HUES6 (cell line): Measurements from ENCODE around the gene GABBR2.
"Not testable (repeated sequence)": the region's sequence is repeated elsewhere in the genome, so short reads cannot be mapped to it uniquely, and the experiment has no call there.

Source experiments
- H3K27ac ChIP-seq: 2 replicates; pipeline ENCODE4 v1.7.0; 2013; ENCODE audit warnings: low read depth, mild to moderate bottlenecking, low read length, inconsistent platforms
- H3K27me3 ChIP-seq: 2 replicates; pipeline ENCODE4 v1.6.1; 2013; ENCODE audit warnings: low read length; ENCODE audit not compliant: control insufficient read depth, insufficient read depth
- H3K36me3 ChIP-seq: 2 replicates; pipeline ENCODE4 v1.6.1; 2013; ENCODE audit warnings: low read length; ENCODE audit not compliant: control insufficient read depth, insufficient read depth
- H3K4me1 ChIP-seq: 2 replicates; pipeline ENCODE4 v1.6.1; 2013; ENCODE audit warnings: low read length; ENCODE audit not compliant: control insufficient read depth, insufficient read depth
- H3K4me3 ChIP-seq: 2 replicates; pipeline ENCODE4 v1.5.1; 2013; ENCODE audit warnings: low read depth, low read length
- H3K9ac ChIP-seq: one replicate; pipeline ENCODE4 v1.6.1; 2013; ENCODE audit warnings: mild to moderate bottlenecking, low read length
- H3K9me3 ChIP-seq: 2 replicates; pipeline ENCODE4 v1.6.1; 2013; ENCODE audit warnings: low read depth, low read length; ENCODE audit not compliant: control insufficient read depth, insufficient read depth

GABBR2 gene

DNA sequence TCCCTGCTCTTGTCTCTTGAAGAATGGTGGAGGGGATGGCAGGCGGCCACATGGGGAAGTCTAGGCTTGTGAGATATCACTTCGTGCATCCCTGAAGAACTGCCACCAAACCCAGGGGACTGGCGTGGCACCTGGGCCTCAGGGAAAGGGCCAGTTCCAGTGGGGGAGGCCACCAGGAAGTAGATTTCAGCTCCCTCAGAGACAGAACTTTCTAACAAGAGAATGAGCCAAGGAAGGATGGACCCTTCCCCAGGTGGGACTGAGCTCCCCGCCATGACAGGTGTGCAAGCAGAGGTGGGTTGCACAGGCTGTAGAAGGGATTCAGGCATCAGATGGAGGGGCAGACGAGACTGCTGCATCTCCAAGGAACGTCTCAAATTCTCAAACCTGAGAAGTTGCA lies 193.9 kb downstream of the GABBR2 start:
- no peaks in the 10 kb centered on the region; the same call in 1 of the 2 replicates for H3K27me3 ChIP-seq
- H3K36me3 ChIP-seq: no peaks in the 10 kb centered on the region
- no peak overlapping the region for H3K4me3 ChIP-seq
- H3K27ac ChIP-seq: no peak overlapping the region
- H3K9me3 ChIP-seq: no peaks in the 10 kb centered on the region
- no peaks in the 10 kb centered on the region for H3K4me1 ChIP-seq
- H3K9ac ChIP-seq: no peak overlapping the region

DNA sequence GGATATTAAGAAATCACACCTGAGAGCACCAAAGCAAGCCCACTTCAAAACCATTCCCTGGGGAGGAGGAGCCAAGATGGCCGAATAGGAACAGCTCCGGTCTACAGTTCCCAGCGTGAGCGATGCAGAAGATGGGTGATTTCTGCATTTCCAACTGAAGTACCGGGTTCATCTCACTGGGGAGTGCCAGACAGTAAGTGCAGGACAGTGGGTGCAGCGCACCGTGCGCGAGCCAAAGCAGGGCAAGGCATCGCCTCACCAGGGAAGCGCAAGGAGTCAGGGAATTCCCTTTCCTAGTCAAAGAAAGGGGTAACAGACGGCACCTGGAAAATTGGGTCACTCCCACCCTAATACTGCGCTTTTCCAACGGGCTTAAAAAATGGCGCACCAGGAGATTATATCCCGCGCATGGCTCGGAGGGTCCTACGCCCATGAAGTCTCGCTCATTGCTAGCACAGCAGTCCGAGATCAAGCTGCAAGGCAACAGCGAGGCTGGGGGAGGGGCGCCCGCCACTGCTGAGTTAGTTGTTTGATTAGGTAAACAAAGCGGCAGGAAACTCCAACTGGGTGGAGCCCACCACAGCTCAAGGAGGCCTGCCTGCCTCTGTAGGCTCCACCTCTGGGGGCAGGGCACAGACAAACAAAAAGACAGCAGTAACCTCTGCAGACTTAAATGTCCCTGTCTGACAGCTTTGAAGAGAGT lies 200.4 kb downstream of the GABBR2 start:
- H3K4me3 ChIP-seq, H3K27me3 ChIP-seq, H3K36me3 ChIP-seq, H3K27ac ChIP-seq, H3K9ac ChIP-seq: not testable (repeated sequence)
- Histone ChIP-seq H3K9me3 (peaks cover 26% of the 10 kb centered on the region), H3K4me1 (peaks cover 20% of the 10 kb centered on the region)

DNA sequence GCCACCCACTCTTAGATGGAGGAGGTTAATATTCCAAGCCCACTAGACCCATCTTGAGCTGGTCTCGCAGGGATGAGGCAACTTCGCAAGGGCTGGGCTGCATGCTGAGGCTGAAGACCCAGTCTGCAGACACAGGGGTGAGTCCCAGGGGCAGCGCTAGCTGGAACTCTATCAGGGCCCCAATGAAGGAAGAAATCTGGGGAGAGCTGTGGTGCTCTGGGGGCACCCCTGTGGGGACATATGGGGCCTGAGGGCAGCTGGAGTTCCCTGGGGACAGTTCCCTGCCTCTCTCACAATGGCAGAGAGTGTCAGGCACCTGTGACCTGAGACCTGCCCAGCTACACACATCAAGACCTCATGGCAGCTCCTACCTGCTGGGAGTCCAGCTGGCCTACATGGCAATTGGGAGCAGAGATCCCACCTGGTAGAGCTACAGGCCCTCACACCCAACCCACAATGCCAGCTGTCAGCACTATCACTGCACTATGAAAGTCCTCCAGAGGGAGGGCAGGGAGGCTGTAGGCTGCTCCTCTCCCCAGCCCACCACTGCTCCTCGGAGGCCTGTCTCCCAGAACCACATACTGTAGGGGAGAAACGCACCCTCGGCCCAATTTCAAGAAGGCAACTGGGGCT lies 202.2 kb downstream of the GABBR2 start:
- Histone ChIP-seq H3K4me1 (peaks cover 39% of the 10 kb centered on the region), H3K27me3 (no peaks in the 10 kb centered on the region), H3K4me3 (no peak overlapping the region), H3K36me3 (no peaks in the 10 kb centered on the region), H3K9me3 (peaks cover 26% of the 10 kb centered on the region), H3K9ac (no peak overlapping the region), H3K27ac (no peak overlapping the region)

DNA sequence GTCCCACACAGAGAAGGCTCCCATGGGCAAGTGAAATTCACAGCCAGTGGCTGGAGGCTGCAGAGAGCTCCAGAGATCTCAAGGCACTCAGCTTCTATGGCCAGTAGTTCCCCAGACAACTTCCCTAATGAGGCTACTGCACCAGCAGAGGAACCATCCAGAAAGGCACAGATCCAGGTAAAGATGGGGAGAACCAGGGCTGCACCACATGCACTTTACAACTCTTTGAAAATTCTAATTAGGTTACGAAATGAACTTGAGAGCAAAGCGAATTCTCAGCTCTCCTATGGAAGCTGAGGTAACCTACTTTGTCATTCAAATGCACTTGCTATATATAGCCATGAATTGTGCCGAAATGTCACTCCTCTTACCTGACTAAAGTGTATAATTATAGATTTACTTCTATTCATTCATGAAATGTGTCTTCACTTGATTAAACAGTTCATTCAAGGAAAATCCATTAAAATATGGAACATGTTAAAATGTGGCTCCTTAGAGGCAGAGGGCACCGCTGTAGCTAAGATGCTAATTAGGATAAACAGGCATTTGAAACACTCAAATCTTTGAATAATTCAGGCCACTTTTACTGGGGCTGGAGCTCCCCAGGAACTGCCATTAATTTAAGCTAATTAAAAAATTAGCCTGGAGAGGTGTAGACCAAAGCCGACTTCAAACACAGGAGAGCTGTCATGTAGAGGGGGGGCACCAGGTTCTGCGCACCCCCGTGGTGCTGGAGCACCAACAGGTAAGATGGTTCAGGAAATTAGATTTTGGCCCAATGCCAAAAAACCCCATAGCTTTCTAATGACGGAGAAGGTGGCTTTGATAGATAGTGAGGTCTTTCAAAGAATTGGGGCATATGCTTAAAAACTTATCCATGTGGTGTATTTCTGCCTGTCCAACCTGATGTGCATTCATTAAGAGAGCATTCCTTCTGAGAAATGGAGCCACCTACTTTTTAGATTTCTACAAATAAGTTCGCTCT lies 204.1 kb downstream of the GABBR2 start:
- Histone ChIP-seq H3K9me3 (peaks cover 26% of the 10 kb centered on the region), H3K4me1 (peaks cover 40% of the 10 kb centered on the region), H3K27me3 (no peaks in the 10 kb centered on the region), H3K36me3 (no peaks in the 10 kb centered on the region), H3K9ac (no peak overlapping the region), H3K4me3 (no peak overlapping the region; the same call in 1 of the 2 replicates), H3K27ac (no peak overlapping the region)

DNA sequence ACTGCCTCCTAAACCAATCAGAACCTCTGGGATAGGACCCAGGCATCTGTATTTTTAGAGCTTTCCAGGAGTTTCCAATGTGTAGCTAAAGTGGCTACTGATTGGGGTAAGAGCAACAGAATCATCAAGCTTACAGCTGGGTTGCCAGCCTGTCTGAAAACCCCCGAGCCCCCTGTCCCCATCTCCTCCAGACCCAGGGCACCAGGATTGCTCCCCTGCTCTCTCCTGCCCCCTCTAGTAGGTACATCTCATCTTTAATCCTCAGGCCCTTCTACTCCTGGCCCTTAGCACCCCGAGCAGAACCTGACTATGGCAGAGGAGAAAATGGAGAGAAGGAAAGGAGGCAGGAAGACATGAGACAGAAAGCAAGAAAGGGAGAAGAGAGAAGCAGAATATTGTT lies 204.9 kb downstream of the GABBR2 start:
- H3K36me3 ChIP-seq: no peaks in the 10 kb centered on the region
- no peaks in the 10 kb centered on the region for H3K27me3 ChIP-seq
- H3K4me1 ChIP-seq: peaks cover 40% of the 10 kb centered on the region
- H3K9me3 ChIP-seq: peaks cover 26% of the 10 kb centered on the region
- H3K27ac ChIP-seq: no peak overlapping the region
- no peak overlapping the region for H3K4me3 ChIP-seq
- H3K9ac ChIP-seq: no peak overlapping the region

DNA sequence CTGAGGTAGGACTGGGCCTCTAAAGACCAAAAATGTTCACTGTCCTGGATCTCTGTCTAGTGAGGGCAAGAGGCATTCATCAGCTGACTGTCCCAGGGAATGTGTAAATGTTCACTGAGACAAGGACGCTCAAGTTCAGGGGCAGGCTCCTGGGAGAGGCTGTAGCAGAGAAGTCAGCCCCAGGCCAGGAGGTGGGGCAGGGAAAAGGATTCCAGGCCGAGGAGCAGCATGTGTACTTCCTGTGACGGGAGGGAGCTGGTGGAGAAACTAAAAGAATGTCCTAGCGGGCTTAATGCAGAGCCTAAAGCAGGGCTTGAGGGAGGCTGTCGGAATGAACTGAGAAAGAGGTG lies 205.8 kb downstream of the GABBR2 start:
- no peaks in the 10 kb centered on the region for H3K27me3 ChIP-seq
- no peak overlapping the region for H3K27ac ChIP-seq
- peaks cover 19% of the 10 kb centered on the region for H3K9me3 ChIP-seq
- peaks cover 40% of the 10 kb centered on the region for H3K4me1 ChIP-seq
- no peak overlapping the region for H3K4me3 ChIP-seq
- no peak overlapping the region for H3K9ac ChIP-seq
- no peaks in the 10 kb centered on the region for H3K36me3 ChIP-seq

DNA sequence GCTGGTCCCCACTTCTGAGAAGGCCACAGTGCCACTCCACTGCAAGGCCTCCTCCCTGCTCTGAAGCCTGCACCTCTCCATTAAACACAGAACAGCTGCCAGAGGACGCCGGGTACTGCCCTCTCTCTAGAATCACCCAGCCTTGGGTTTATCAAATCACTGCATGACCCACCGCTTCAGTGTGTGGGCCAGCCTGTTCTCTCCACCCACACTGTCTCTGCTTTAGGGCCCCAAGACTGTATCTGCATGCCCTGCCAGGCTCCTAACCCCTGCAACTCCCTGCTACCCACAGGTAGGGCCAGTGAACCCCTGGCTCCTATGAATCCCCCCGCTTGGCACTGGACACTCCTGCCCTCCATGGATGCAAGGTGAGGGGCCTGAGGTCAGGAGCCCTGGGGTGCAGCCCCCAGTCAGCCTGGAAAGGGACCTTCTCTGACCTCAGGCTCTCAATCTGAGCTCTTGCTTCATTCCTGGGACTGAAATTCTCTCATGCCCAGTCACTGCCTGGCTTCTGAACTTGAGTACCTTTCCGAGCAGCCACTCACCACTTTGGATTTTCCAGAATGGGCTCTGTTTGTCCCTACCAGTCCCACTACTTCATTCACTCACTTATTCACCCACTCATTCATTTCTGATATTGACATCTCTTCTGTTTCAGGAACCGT lies 206.3 kb downstream of the GABBR2 start:
- H3K27me3 ChIP-seq: no peaks in the 10 kb centered on the region
- peaks cover 14% of the 10 kb centered on the region for H3K9me3 ChIP-seq
- H3K4me1 ChIP-seq: peaks cover 40% of the 10 kb centered on the region
- H3K36me3 ChIP-seq: no peaks in the 10 kb centered on the region
- H3K9ac ChIP-seq: no peak overlapping the region
- no peak overlapping the region for H3K27ac ChIP-seq
- no peak overlapping the region for H3K4me3 ChIP-seq

DNA sequence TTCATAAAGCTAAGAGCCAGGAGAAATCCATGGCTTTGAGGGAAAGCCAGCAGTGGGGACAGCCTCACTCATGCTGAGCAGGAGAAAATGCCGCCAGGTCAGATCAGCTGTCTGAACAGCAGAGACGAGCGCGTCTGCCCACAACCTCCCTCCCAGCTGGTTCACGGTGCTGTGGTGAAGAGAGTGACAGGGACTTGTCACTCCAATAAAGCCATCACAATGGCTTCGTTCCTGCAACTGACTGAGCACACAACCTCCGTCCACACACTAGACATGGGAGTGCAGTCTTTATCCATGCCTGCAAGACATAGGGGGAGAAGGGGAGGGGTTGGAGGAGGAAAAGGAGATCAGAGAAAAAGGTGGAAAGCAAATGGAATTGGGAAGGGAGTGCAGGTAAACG lies 206.9 kb downstream of the GABBR2 start:
- no peak overlapping the region for H3K4me3 ChIP-seq
- no peak overlapping the region for H3K9ac ChIP-seq
- H3K9me3 ChIP-seq: peaks cover 8% of the 10 kb centered on the region; the same call in 1 of the 2 replicates
- H3K36me3 ChIP-seq: no peaks in the 10 kb centered on the region
- H3K27me3 ChIP-seq: no peaks in the 10 kb centered on the region
- H3K4me1 ChIP-seq: peaks cover 40% of the 10 kb centered on the region
- no peak overlapping the region for H3K27ac ChIP-seq

DNA sequence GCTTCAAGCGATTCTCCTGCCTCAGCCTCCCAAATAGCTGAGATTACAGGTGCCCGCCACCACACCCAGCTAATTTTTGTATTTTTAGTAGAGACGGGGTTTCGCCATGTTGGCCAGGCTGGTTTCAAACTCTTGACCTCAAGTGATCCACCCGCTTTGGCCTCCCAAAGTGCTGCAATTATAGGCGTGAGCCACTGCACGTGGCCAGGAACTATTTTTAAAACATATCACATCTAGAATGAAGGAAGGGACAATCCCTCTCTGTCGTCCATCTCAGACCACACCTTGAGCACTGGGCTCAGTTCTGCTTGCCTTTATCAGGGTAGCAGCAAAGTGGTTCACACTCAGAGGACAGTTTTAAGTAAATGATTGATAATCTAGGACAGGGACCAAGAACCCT lies 207.5 kb downstream of the GABBR2 start:
- not testable (repeated sequence) for H3K36me3 ChIP-seq, H3K27ac ChIP-seq, H3K9ac ChIP-seq, H3K9me3 ChIP-seq, H3K27me3 ChIP-seq, H3K4me3 ChIP-seq
- peaks cover 42% of the 10 kb centered on the region for H3K4me1 ChIP-seq

DNA sequence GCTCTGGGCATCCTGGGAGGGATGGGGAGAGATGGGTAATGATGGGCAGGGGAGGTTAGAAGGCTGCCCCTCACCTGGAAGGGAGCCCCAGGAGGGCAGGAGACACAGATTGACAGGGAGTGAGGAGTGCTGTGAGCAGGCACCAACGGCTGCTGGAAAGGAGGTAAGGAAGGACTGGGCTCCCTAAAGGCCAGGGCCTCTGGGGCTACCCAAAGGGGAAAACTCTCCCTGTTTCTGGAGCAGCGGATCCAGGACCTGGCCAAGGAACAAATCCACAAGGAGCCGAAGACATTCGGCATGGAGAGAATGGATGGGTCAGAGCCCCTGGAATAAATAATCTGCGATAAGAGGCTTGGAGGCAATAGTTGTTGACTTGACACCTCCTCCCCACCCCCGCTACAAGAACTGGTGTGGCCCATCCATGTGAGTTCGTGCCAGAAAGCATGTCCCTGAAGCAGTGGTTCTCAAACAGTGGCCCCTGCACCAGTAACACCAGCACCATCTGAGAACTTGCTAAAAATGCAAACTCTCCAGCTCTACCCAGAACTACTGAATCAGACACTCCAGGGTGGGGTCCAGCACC lies 208.3 kb downstream of the GABBR2 start:
- Histone ChIP-seq H3K4me3 (no peak overlapping the region), H3K9ac (no peak overlapping the region), H3K4me1 (peaks cover 49% of the 10 kb centered on the region), H3K36me3 (no peaks in the 10 kb centered on the region), H3K27ac (no peak overlapping the region), H3K27me3 (no peaks in the 10 kb centered on the region), H3K9me3 (no peaks in the 10 kb centered on the region)
